ENCODE results near the gene SERPINA12.

- TF ChIP-seq CTCF (IDR thresholded peaks at IDR 0.05), result no peak
- TF ChIP-seq POLR2A (IDR thresholded peaks at IDR 0.05), result no peak
Observed at GRCh38 chr14:94558842-94559241, 49.6 kb upstream of the SERPINA12 start.
